Sigmoid colon (tissue), 4 donors: ENCODE data around the gene SUSD1.

Source experiments
- EP300 ChIP-seq, 4 donors: sonication (generic); formaldehyde crosslinking; IDR thresholded peaks; one replicate each; pipeline ENCODE4 v1.6.1; 2017; ENCODE audit warnings: antibody characterized with exemption in 4 of 4
- POLR2A ChIP-seq, 2 donors: fragments of 450-650 bp; IDR thresholded peaks; one replicate each; pipeline ENCODE4 v1.6.1; 2016; ENCODE audit warnings: antibody characterized with exemption in 2 of 2, mild to moderate bottlenecking in 2 of 2, moderate library complexity in 2 of 2
- POLR2AphosphoS5 ChIP-seq, 4 donors: sonication (generic); formaldehyde crosslinking; IDR thresholded peaks; one replicate each; pipeline ENCODE4 v1.6.1; 2017; ENCODE audit warnings: antibody characterized with exemption in 4 of 4
- TF ChIP-seq, protein P1 (sequence below), 4 experiments: fragments of 450-650 bp in 3 of 4; fragments of 200-600 bp in 1 of 4; IDR thresholded peaks; one replicate each; pipeline ENCODE4 v1.5.1; 2016 to 2019; ENCODE audit warnings: antibody characterized with exemption in 4 of 4, mild to moderate bottlenecking in 3 of 4, moderate library complexity in 2 of 4

DNA sequence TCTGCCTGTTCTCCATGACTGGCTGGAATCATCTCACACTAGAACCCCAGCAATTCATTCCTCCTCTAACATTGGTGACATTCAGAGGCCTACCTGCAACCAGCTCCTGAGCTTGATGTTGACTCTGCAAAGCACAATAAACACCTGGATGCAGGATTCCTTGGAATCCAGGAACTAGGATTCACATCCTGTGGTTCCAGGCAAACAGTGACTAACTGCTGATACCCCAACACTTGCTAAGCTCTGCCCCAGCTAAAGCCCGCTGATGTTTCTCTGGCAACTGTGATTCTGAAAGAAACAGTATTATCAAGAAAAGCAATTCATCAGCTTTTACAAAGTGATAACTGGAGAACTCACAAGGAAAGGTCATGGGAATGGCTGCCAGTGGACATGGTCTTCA, 29.2 kb downstream of the SUSD1 start:
- no peak for TF ChIP-seq POLR2A (IDR thresholded peaks at IDR 0.05)
- no peak for TF ChIP-seq EP300 (IDR thresholded peaks at IDR 0.05)
- TF ChIP-seq POLR2AphosphoS5 (IDR thresholded peaks at IDR 0.05) = no peak
- TF ChIP-seq, protein P1, sequence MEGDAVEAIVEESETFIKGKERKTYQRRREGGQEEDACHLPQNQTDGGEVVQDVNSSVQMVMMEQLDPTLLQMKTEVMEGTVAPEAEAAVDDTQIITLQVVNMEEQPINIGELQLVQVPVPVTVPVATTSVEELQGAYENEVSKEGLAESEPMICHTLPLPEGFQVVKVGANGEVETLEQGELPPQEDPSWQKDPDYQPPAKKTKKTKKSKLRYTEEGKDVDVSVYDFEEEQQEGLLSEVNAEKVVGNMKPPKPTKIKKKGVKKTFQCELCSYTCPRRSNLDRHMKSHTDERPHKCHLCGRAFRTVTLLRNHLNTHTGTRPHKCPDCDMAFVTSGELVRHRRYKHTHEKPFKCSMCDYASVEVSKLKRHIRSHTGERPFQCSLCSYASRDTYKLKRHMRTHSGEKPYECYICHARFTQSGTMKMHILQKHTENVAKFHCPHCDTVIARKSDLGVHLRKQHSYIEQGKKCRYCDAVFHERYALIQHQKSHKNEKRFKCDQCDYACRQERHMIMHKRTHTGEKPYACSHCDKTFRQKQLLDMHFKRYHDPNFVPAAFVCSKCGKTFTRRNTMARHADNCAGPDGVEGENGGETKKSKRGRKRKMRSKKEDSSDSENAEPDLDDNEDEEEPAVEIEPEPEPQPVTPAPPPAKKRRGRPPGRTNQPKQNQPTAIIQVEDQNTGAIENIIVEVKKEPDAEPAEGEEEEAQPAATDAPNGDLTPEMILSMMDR (IDR thresholded peaks at IDR 0.05) = no peak
